A549 (cell line): ENCODE measurements around the gene INSC.

Source experiments
- ELK1 ChIP-seq: fragments of 150-350 bp; IDR thresholded peaks from 2 replicates; pipeline ENCODE4 v1.6.1; 2014; ENCODE audit warnings: low read depth, mild to moderate bottlenecking, low read length
- MAFK ChIP-seq: fragments of 450-650 bp; IDR thresholded peaks from 2 replicates; pipeline ENCODE4 v1.6.1; 2014; ENCODE audit not compliant: partially characterized antibody
- MAX ChIP-seq: IDR thresholded peaks from 2 replicates; pipeline ENCODE4 v1.6.1; 2012
- RNF2 ChIP-seq: fragments of 200-600 bp; sonication (generic); IDR thresholded peaks from 2 replicates; pipeline ENCODE4 v1.6.1; 2016; ENCODE audit warnings: low read depth, mild to moderate bottlenecking, antibody characterized with exemption, moderate library complexity, borderline replicate concordance

DNA sequence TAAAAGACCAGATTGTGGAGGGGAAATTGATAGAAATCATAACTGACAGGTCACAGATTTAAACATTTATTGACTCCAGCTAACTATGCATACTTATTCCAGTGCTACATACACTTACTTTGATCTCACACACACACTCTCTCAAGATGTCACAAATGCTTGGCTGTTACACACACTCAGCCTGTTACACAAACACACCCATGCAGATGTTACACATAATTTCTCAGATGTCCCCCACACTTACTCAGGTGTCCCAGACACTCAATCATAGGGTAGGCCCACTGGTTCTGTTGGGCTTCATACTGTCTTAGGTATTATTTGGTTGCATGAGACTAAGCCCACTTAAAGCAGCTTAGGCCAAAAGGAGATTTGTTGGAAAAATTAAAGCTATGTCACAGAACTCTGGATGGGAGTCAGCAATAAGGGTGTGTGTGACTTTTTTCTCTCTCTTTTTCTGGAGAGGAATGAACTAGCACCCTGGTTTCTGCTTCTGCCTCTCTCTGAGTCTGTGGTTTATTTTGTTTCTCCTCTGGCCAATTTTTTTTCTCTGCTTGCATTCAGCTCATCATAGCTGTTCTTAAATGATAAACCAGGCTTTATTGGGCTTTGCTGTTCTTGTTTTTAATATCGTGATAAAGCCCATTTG lies 179.4 kb downstream of the INSC start:
- TF ChIP-seq MAFK (no peak), MAX (no peak), ELK1 (no peak), RNF2 (no peak)
